CD8-positive, alpha-beta memory T cell (primary cell): Measurements from ENCODE around the gene TTLL8. TPM values are rescaled to one million over a fixed set of nuclear protein-coding genes. Genes with fewer than 3 reads are reported as not detected.

Experiments used
- CTCF ChIA-PET: fragments of 350-600 bp; sonication (Branson Sonifier 250); formaldehyde crosslinking; loops from one replicate; lab custom pipeline; 2021; ENCODE audit warnings: antibody characterized with exemption; lab: Charles Lee
- POLR2A ChIA-PET: fragments of 350-600 bp; sonication (Branson Sonifier 250); formaldehyde crosslinking; loops from one replicate; lab custom pipeline; 2021; ENCODE audit warnings: antibody characterized with exemption; lab: Charles Lee
- DNase-seq, 5 donors: peaks; one replicate each; pipeline versions ENCODE4 v3.0.0 to v3.0.0-alpha.2; 2020 to 2022; ENCODE audit warnings: mixed read lengths in 1 of 5
- H3K27ac ChIP-seq: one replicate; pipeline ENCODE4 v1.7.0; 2013; ENCODE audit warnings: low read depth, mild to moderate bottlenecking, low read length, moderate library complexity
- H3K27me3 ChIP-seq: 2 replicates; pipeline ENCODE4 v1.7.0; 2013; ENCODE audit warnings: low read length, mild to moderate bottlenecking; ENCODE audit not compliant: insufficient read depth, poor library complexity, severe bottlenecking
- H3K36me3 ChIP-seq: 2 replicates; pipeline ENCODE4 v1.7.0; 2013; ENCODE audit warnings: mild to moderate bottlenecking, low read length, moderate library complexity; ENCODE audit not compliant: insufficient read depth
- H3K4me1 ChIP-seq: 2 replicates; pipeline ENCODE4 v1.7.0; 2013; ENCODE audit warnings: mild to moderate bottlenecking, low read length, moderate library complexity; ENCODE audit not compliant: insufficient read depth
- H3K4me3 ChIP-seq: 2 replicates; pipeline ENCODE4 v1.7.0; 2013; ENCODE audit warnings: mild to moderate bottlenecking, low read length
- H3K9me3 ChIP-seq: 2 replicates; pipeline ENCODE4 v1.7.0; 2013; ENCODE audit warnings: mild to moderate bottlenecking, low read length
- H3K27ac Mint-ChIP-seq, 8 donors: one replicate each; pipeline ENCODE4 v1.8.0; 2020 to 2021; ENCODE audit warnings: mixed read lengths in 8 of 8, mild to moderate bottlenecking in 6 of 8, inconsistent platforms in 3 of 8, moderate library complexity in 3 of 8
- H3K27me3 Mint-ChIP-seq, 2 donors: one replicate each; pipeline ENCODE4 v1.8.0; 2020 to 2021; ENCODE audit warnings: mixed read lengths in 2 of 2, mild to moderate bottlenecking in 1 of 2, moderate library complexity in 1 of 2
- H3K36me3 Mint-ChIP-seq, 3 donors: one replicate each; pipeline ENCODE4 v1.8.0; 2020 to 2021; ENCODE audit warnings: mixed read lengths in 3 of 3, inconsistent platforms in 1 of 3, mild to moderate bottlenecking in 1 of 3
- H3K4me1 Mint-ChIP-seq, 3 donors: one replicate each; pipeline ENCODE4 v1.8.0; 2020 to 2021; ENCODE audit warnings: mixed read lengths in 3 of 3, inconsistent platforms in 1 of 3, mild to moderate bottlenecking in 1 of 3
- H3K4me3 Mint-ChIP-seq, 7 donors: one replicate each; pipeline ENCODE4 v1.8.0; 2020 to 2021; ENCODE audit warnings: mixed read lengths in 7 of 7, mild to moderate bottlenecking in 6 of 7, moderate library complexity in 4 of 7, inconsistent platforms in 2 of 7
- H3K9me3 Mint-ChIP-seq, 5 donors: one replicate each; pipeline ENCODE4 v1.8.0; 2020 to 2022; ENCODE audit warnings: mixed read lengths in 5 of 5, mild to moderate bottlenecking in 3 of 5, moderate library complexity in 2 of 5, inconsistent platforms in 1 of 5
- polyA plus RNA-seq: library from polyadenylated mRNA; unstranded; fragments of 300-500 nt; fragmentation: Illumina TruSeq; gene quantifications from one replicate; pipeline ENCODE4 v1.2.3, GENCODE V29; 2021
- total RNA-seq, 2 experiments: library from RNA; stranded (reverse); gene quantifications; one replicate each; pipeline ENCODE4 v1.2.3, GENCODE V29; 2021

The TTLL8 gene
- total and polyA plus RNA-seq, 3 experiments from 2014 or later = not detected

DNA sequence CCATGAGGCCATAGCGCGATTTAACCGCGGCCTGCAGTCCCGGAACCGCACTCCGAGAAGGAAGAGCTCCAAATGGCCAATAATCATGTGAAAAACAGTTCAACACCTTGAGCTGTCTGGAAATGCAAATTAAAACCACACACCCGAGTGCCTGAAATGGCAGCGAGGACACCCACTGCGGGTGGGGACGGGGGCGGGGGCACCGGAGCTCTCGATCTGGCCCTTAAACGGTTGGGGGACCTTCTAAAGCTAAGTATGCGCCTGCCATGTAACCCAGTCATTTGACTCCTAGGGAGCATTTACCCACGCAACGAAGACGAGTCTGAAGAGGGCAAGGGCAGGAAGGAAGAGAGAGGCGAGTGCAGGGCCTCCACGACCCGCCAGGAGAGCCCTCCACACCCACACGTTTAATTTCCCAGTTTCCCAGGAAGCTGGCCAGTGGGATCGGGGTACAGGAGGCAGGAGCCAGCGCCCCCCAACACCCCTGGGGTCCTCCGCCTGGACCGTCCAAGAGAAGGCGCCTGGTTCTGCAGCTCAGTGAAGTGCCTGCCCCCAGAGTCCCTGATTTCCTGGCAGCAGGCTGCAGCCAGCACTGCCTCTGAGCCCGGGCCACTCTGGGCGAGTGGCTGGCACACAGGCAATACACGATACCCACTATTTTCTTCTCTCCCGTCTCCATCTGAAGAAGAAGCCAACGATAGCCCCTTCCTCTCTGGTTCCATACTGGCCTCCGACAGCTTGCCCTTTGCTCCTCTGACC lies 1.7 kb downstream of the TTLL8 start:
- Histone ChIP-seq H3K27me3 (peaks cover 4% of the 10 kb centered on the region), H3K4me3 (no peak overlapping the region), H3K36me3 (no peaks in the 10 kb centered on the region), H3K27ac (no peak overlapping the region), H3K4me1 (no peaks in the 10 kb centered on the region), H3K9me3 (no peaks in the 10 kb centered on the region)
- POLR2A ChIA-PET = no interaction called here
- H3K27me3 Mint-ChIP-seq = peaks cover 15 to 59% of the 10 kb centered on the region in 2 donors
- CTCF ChIA-PET = interaction anchor here (0.7 to 1.2 kb wide), 2 partner anchors 26 to 320 kb away, joined by 3 read pairs; no protein-coding TSS in a partner anchor
- H3K4me3 Mint-ChIP-seq = no peak overlapping the region
- H3K36me3 Mint-ChIP-seq = peaks cover 0 to 3% (median 0%) of the 10 kb centered on the region in 3 donors
- peaks cover 2 to 8% (median 5%) of the 10 kb centered on the region in 5 donors for H3K9me3 Mint-ChIP-seq
- no peak overlapping the region for H3K27ac Mint-ChIP-seq
- H3K4me1 Mint-ChIP-seq = peaks cover 0 to 12% (median 0%) of the 10 kb centered on the region in 3 donors
- DNase-seq = no peak

DNA sequence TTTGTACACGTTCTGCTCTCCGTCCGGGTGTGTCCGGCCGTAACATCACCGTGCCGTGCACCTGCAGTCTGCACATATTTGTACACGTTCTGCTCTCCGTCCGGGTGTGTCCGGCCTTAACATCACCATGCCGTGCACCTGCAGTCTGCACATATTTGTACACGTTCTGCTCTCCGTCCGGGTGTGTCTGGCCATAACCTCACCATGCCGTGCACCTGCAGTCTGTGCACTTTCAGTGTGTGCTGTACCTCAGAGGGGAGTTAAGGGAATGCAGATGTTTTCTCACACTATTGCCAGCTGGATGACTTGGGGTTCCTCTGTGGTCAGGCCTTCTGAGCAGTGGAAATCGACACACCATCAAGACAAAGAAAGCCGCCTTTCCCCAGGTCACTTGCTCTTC lies 4.2 kb downstream of the TTLL8 start:
- peak in 1 of 5 donors; percentile 24 for DNase-seq
- H3K4me1 ChIP-seq = no peaks in the 10 kb centered on the region
- Mint-ChIP-seq H3K27me3 (peaks cover 14 to 57% of the 10 kb centered on the region in 2 donors), H3K36me3 (peaks cover 0 to 3% (median 0%) of the 10 kb centered on the region in 3 donors), H3K9me3 (peaks cover 2 to 8% (median 5%) of the 10 kb centered on the region in 5 donors), H3K4me3 (no peak overlapping the region), H3K4me1 (peaks cover 0 to 4% (median 0%) of the 10 kb centered on the region in 3 donors), H3K27ac (no peak overlapping the region)
- no peak overlapping the region for H3K4me3 ChIP-seq
- H3K36me3 ChIP-seq = no peaks in the 10 kb centered on the region
- CTCF ChIA-PET = no interaction called here
- no peaks in the 10 kb centered on the region for H3K9me3 ChIP-seq
- peaks cover 4% of the 10 kb centered on the region for H3K27me3 ChIP-seq
- POLR2A ChIA-PET = no interaction called here
- no peak overlapping the region for H3K27ac ChIP-seq

DNA sequence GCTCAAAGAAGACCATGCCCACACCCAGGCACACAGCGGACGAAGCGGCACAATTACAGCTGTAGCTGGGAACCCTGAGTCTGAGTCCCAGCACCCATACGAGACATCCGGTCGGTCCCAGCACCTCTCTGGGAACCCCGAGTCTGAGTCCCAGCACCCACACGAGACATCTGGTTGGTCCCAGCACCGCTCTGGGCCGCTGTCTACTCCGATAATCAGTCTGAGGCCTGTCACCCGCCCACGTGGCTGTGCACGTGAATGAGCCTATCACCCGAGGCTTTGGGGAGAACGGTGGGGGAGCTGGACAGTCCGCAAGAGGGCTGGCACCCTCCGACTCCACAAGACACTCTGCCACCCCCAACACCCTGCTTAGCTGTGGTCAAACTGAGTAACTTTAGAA lies 6.2 kb downstream of the TTLL8 start:
- Histone ChIP-seq H3K4me3 (no peak overlapping the region), H3K27me3 (no peaks in the 10 kb centered on the region), H3K27ac (no peak overlapping the region), H3K9me3 (no peaks in the 10 kb centered on the region), H3K4me1 (no peaks in the 10 kb centered on the region), H3K36me3 (no peaks in the 10 kb centered on the region)
- H3K4me3 Mint-ChIP-seq = no peak overlapping the region
- DNase-seq = peak in 1 of 5 donors; percentile 28
- peaks cover 12 to 59% of the 10 kb centered on the region in 2 donors for H3K27me3 Mint-ChIP-seq
- POLR2A ChIA-PET = no interaction called here
- H3K4me1 Mint-ChIP-seq = no peaks in the 10 kb centered on the region
- H3K36me3 Mint-ChIP-seq = peaks cover 0 to 3% (median 0%) of the 10 kb centered on the region in 3 donors
- CTCF ChIA-PET = no interaction called here
- H3K27ac Mint-ChIP-seq = no peak overlapping the region
- H3K9me3 Mint-ChIP-seq = peaks cover 2 to 8% (median 5%) of the 10 kb centered on the region in 5 donors

DNA sequence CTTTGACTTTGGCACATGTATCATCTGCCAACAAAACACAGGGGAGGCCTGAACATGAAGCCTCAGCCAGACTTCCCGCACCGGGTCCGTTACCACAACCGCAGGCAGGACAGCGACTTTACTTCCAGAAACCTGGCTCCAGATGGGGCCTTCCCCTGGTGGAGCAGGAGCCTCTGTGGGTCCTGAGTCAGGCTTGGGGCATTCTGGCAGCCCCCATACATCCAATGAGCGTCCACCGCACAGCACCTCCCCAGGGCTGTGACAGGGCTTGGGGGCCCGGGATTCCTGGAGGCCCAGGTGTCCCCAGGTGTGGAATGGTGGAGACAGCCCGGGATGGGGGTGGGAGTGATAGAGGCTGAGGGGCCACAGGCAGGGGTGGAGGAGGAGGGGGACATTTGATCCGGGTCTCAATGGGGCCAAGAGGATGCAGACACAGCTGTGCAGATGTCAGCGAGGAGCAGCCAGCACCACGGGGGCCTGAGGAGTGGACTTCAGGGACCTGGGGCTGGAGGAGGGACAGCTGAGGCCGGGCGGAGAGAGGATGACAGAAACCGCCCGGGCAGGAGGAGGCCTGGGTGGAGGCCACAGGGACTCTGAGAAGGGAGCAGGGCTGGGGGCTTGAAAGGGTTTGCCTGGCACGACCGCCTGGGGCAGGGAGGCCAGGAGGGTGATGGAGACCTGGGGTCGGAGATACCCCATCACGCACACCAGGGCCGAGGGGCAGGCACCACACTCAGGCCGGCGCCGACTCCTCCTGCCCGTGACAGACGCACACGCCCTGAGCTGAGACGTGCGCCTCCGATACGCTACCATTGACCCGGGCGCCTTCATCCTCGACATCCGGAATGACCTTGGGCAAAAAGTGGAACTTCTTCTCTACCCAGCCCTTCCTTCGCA lies 8.6 kb downstream of the TTLL8 start:
- Mint-ChIP-seq H3K36me3 (peaks cover 0 to 3% (median 0%) of the 10 kb centered on the region in 3 donors), H3K9me3 (peaks cover 2 to 8% (median 5%) of the 10 kb centered on the region in 5 donors), H3K27ac (no peak overlapping the region), H3K4me3 (no peak overlapping the region), H3K4me1 (peaks cover 3 to 4% (median 4%) of the 10 kb centered on the region in 3 donors), H3K27me3 (peaks cover 4 to 37% of the 10 kb centered on the region in 2 donors)
- H3K36me3 ChIP-seq = no peaks in the 10 kb centered on the region
- H3K4me3 ChIP-seq = no peak overlapping the region
- no peaks in the 10 kb centered on the region for H3K9me3 ChIP-seq
- POLR2A ChIA-PET = no interaction called here
- CTCF ChIA-PET = interaction anchor here (0.8 kb wide), 1 partner anchor 36 kb away, joined by 3 read pairs; no protein-coding TSS in a partner anchor
- no peaks in the 10 kb centered on the region for H3K27me3 ChIP-seq
- DNase-seq = peak in 1 of 5 donors; percentile 13
- no peak overlapping the region for H3K27ac ChIP-seq
- no peaks in the 10 kb centered on the region for H3K4me1 ChIP-seq

DNA sequence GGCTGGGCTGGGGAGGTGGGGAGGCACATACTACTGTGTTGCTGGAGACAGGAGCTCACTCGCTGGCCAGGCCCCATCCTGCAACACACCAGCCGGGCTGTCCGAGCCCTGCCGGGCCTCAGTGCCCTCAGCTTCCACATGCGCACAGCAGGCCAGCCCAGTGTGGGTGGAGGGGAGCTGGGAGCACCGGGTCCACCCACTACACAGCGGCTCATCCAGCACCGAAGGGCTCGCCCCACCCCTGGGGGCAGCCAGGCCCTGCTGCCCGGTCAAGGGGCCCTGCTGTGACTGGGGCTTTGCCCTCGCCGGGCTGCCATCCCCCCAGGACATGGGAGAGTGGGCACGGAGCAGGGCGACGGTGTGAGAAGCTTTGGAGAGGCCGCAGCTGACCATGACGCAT lies 9.3 kb downstream of the TTLL8 start:
- H3K9me3 ChIP-seq = no peaks in the 10 kb centered on the region
- ChIA-PET CTCF (no interaction called here), POLR2A (no interaction called here)
- H3K27ac ChIP-seq = no peak overlapping the region
- H3K36me3 Mint-ChIP-seq = peaks cover 0 to 2% (median 0%) of the 10 kb centered on the region in 3 donors
- H3K4me3 ChIP-seq = no peak overlapping the region
- H3K9me3 Mint-ChIP-seq = peaks cover 2 to 7% (median 3%) of the 10 kb centered on the region in 5 donors
- H3K27ac Mint-ChIP-seq = no peak overlapping the region
- no peak overlapping the region for H3K4me3 Mint-ChIP-seq
- no peaks in the 10 kb centered on the region for H3K36me3 ChIP-seq
- peaks cover 5 to 9% (median 7%) of the 10 kb centered on the region in 3 donors for H3K4me1 Mint-ChIP-seq
- H3K27me3 Mint-ChIP-seq = peaks cover 4 to 32% of the 10 kb centered on the region in 2 donors
- no peaks in the 10 kb centered on the region for H3K4me1 ChIP-seq
- H3K27me3 ChIP-seq = no peaks in the 10 kb centered on the region
- peak in 1 of 5 donors; percentile 15 for DNase-seq

DNA sequence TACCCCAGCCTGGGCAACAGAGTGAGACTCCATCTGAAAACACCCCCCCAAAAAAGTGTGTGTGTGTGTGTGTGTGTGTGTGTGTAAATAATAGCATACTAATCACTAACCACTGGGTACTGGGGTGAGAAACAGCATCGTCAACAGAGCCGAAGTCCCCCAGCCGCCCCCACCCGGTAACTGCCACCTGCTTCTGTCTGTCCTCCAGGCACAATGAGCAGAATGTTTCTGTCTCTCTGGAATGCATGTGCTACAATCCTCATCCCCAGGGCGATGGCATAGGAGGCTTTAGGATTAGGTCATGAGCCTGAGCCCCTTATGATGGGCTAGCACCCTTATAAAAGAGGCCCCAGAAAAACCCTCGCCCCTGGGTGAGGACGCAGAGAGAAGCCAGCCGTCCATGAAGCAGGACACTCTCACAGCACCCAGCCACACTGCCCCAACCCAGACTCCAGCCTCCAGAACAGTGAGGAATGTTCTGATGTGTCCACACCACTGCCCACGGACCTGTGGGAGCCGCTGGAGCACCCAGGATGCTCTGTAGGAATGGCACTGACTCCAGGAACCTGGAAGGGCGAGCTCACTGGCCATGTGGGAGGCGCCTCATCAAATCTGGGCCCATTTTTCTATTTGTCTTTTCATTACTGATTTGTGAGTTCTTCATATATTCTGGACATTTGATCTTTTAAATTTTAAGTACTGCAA lies 9.9 kb downstream of the TTLL8 start:
- Histone ChIP-seq H3K4me1 (no peaks in the 10 kb centered on the region), H3K27me3 (no peaks in the 10 kb centered on the region), H3K36me3 (no peaks in the 10 kb centered on the region), H3K27ac (no peak overlapping the region), H3K9me3 (no peaks in the 10 kb centered on the region), H3K4me3 (no peak overlapping the region)
- H3K36me3 Mint-ChIP-seq = no peaks in the 10 kb centered on the region
- ChIA-PET POLR2A (no interaction called here), CTCF (no interaction called here)
- peaks cover 0 to 7% (median 0%) of the 10 kb centered on the region in 5 donors for H3K9me3 Mint-ChIP-seq
- no peak for DNase-seq
- H3K4me3 Mint-ChIP-seq = no peak overlapping the region
- peaks cover 6 to 32% of the 10 kb centered on the region in 2 donors for H3K27me3 Mint-ChIP-seq
- peaks cover 5 to 14% (median 13%) of the 10 kb centered on the region in 3 donors for H3K4me1 Mint-ChIP-seq
- H3K27ac Mint-ChIP-seq = no peak overlapping the region

DNA sequence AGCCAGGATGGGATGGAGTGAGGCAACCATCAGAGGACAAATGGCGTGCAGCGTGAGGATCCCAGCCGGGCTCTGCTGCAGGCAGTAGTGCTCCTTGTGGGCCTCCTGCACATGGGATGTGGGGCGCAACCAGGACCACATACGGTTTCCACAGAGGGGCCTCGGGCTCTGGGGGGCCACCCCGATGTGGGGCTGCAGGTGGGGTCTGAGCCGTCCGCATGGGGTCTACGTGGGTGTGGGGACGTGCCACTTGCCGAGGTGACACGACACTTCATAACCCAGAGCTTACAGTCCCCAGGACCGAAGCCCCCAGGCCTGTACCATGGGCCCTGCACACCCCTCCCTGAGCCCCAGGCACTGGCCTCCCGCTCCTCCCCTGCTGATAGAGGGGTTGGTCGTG lies 10.8 kb downstream of the TTLL8 start:
- Mint-ChIP-seq H3K4me1 (peaks cover 5 to 14% (median 13%) of the 10 kb centered on the region in 3 donors), H3K36me3 (no peaks in the 10 kb centered on the region), H3K27me3 (peaks cover 6 to 37% of the 10 kb centered on the region in 2 donors), H3K9me3 (peaks cover 0 to 5% (median 0%) of the 10 kb centered on the region in 5 donors), H3K27ac (no peak overlapping the region), H3K4me3 (no peak overlapping the region)
- no peak overlapping the region for H3K4me3 ChIP-seq
- H3K27ac ChIP-seq = no peak overlapping the region
- H3K27me3 ChIP-seq = no peaks in the 10 kb centered on the region
- no peaks in the 10 kb centered on the region for H3K4me1 ChIP-seq
- DNase-seq = peak in 1 of 5 donors; percentile 2
- ChIA-PET CTCF (no interaction called here), POLR2A (no interaction called here)
- no peaks in the 10 kb centered on the region for H3K9me3 ChIP-seq
- H3K36me3 ChIP-seq = no peaks in the 10 kb centered on the region
